Measurements from ENCODE around the gene PLCB3.

The PLCB3 gene

DNA sequence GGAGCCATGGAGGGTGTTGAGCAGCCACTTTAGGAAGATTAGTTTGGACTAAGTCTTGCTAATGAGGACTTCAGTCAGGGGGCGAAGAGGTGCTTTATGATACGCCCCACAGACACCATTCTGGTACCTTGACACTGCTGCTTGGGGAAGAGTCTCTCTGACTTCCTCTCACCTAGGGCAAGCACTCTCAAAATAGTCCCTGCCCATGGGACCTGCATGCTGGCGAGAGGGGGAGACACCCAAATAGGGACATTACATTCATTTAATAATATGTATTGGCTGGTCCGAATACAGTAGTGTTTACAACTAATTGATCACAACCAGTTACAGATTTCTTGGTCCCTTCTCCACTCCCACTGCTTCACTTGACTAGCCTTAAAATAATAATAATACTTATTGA lies 44.4 kb downstream of the PLCB3 start:
- Histone ChIP-seq H3K27me3 (ENCODE audit: insufficient read depth, low read length, poor library complexity) (peaks cover 89% of the 10 kb centered on the region), H3K79me2 (ENCODE audit: control insufficient read depth, insufficient read depth, low read length) (no peaks in the 10 kb centered on the region), H2AK5ac (ENCODE audit: low read length) (no peak overlapping the region), H3K79me1 (ENCODE audit: low read length) (no peaks in the 10 kb centered on the region), H3K9ac (ENCODE audit: low read length) (no peak overlapping the region), H3K27ac (ENCODE audit: low read depth, low read length) (no peak overlapping the region), H3K4me1 (ENCODE audit: control insufficient read depth, low read depth, low read length) (no peaks in the 10 kb centered on the region), H2BK15ac (replicated peaks; ENCODE audit: low read depth) (no peak overlapping the region), H3K4me3 (ENCODE audit: low read length) (no peak overlapping the region), H3K18ac (ENCODE audit: low read length) (no peak overlapping the region), H2BK120ac (ENCODE audit: low read depth, low read length) (no peak overlapping the region), H4K8ac (ENCODE audit: low read depth, low read length) (no peak overlapping the region), H4K5ac (ENCODE audit: low read length) (no peak overlapping the region), H3K36me3 (ENCODE audit: control insufficient read depth, insufficient read depth, low read length) (no peaks in the 10 kb centered on the region), H3K56ac (ENCODE audit: low read length) (no peak overlapping the region), H2BK5ac (ENCODE audit: low read length) (no peak overlapping the region), H3K4me2 (ENCODE audit: low read length) (no peak overlapping the region), H3K4ac (ENCODE audit: low read depth, low read length) (no peak overlapping the region), H3K23ac (ENCODE audit: low read length) (no peak overlapping the region)
- no peak for DNase-seq
- WGBS (ENCODE audit: extremely low coverage, insufficient coverage, low lambda C conversion rate), result no CpG with 5 or more reads among the region's 4 CpGs

DNA sequence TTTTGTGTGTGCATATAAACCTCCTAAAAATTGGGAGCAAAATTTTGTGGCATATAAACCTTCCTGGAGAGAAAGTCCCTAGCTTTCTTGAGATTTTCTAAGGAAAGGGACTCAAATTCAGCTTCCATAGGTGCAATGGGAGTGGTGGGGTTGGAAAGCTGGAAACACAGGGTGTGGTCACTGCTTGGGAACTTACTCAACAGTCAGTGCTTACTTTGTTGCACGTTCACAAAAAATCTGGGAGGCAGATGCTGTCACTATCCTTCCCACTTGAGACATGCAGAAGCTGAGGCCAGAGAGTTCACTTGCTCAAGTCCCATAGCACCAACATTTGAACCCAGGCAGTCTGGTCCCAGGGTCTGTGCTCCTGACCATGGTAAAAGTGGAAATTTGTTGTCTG lies 44.9 kb downstream of the PLCB3 start:
- WGBS (ENCODE audit: extremely low coverage, insufficient coverage, low lambda C conversion rate), result no CpG with 5 or more reads among the region's 1 CpG

DNA sequence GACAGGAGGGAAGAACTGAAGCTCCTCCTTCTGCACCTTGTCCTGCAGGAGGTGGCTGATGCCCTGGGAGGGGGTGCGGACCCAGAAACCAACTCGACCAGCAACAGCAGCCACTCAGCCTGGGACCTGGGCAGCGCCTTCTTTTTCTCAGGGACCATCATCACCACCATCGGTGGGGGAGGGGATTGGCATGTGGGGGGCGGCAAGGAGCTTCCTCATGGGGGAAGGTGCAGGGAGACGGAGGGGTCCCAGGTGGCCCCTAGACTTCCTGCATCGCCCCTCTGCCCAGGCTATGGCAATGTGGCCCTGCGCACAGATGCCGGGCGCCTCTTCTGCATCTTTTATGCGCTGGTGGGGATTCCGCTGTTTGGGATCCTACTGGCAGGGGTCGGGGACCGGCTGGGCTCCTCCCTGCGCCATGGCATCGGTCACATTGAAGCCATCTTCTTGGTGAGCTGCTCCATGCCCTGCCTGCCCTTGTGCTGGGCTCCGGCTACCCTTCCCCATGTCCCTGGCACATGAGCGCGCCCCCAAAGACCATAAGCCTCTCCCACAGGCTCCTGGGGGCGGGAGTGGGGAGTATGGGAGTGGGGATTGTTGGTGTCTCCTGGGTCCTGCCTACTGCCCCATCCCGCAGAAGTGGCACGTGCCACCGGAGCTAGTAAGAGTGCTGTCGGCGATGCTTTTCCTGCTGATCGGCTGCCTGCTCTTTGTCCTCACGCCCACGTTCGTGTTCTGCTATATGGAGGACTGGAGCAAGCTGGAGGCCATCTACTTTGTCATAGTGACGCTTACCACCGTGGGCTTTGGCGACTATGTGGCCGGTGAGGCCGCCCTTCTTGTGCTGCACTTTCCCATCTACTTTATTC lies 45.7 kb downstream of the PLCB3 start:
- no peak overlapping the region for H3K56ac ChIP-seq (ENCODE audit: low read length)
- H3K18ac ChIP-seq (ENCODE audit: low read length), result no peak overlapping the region
- peaks cover 77% of the 10 kb centered on the region for H3K27me3 ChIP-seq (ENCODE audit: insufficient read depth, low read length, poor library complexity)
- DNase-seq, result no peak
- H3K36me3 ChIP-seq (ENCODE audit: control insufficient read depth, insufficient read depth, low read length), result no peaks in the 10 kb centered on the region
- no peak overlapping the region for H3K4me2 ChIP-seq (ENCODE audit: low read length)
- H2BK15ac ChIP-seq (replicated peaks; ENCODE audit: low read depth), result no peak overlapping the region
- no peak overlapping the region for H3K4me3 ChIP-seq (ENCODE audit: low read length)
- no peak overlapping the region for H3K23ac ChIP-seq (ENCODE audit: low read length)
- no peak overlapping the region for H3K9ac ChIP-seq (ENCODE audit: low read length)
- no peak overlapping the region for H2AK5ac ChIP-seq (ENCODE audit: low read length)
- no peak overlapping the region for H2BK5ac ChIP-seq (ENCODE audit: low read length)
- H3K27ac ChIP-seq (ENCODE audit: low read depth, low read length), result no peak overlapping the region
- H4K5ac ChIP-seq (ENCODE audit: low read length), result no peak overlapping the region
- H3K4me1 ChIP-seq (ENCODE audit: control insufficient read depth, low read depth, low read length), result no peaks in the 10 kb centered on the region
- no peak overlapping the region for H4K8ac ChIP-seq (ENCODE audit: low read depth, low read length)
- WGBS (ENCODE audit: extremely low coverage, insufficient coverage, low lambda C conversion rate), result no CpG with 5 or more reads among the region's 34 CpGs
- no peaks in the 10 kb centered on the region for H3K79me1 ChIP-seq (ENCODE audit: low read length)
- H3K4ac ChIP-seq (ENCODE audit: low read depth, low read length), result no peak overlapping the region
- H3K79me2 ChIP-seq (ENCODE audit: control insufficient read depth, insufficient read depth, low read length), result no peaks in the 10 kb centered on the region
- no peak overlapping the region for H2BK120ac ChIP-seq (ENCODE audit: low read depth, low read length)

More for the DNA sequence above, 44.9 kb downstream of the PLCB3 start:
- no peak overlapping the region for H3K4me2 ChIP-seq (ENCODE audit: low read length)
- H3K56ac ChIP-seq (ENCODE audit: low read length), result no peak overlapping the region
- no peak overlapping the region for H2BK5ac ChIP-seq (ENCODE audit: low read length)
- H2BK120ac ChIP-seq (ENCODE audit: low read depth, low read length), result no peak overlapping the region
- DNase-seq, result no peak
- H2BK15ac ChIP-seq (replicated peaks; ENCODE audit: low read depth), result no peak overlapping the region
- no peak overlapping the region for H3K27ac ChIP-seq (ENCODE audit: low read depth, low read length)
- H2AK5ac ChIP-seq (ENCODE audit: low read length), result no peak overlapping the region
- H3K23ac ChIP-seq (ENCODE audit: low read length), result no peak overlapping the region
- no peak overlapping the region for H3K9ac ChIP-seq (ENCODE audit: low read length)
- no peak overlapping the region for H3K4me3 ChIP-seq (ENCODE audit: low read length)
- no peak overlapping the region for H4K5ac ChIP-seq (ENCODE audit: low read length)
- no peaks in the 10 kb centered on the region for H3K4me1 ChIP-seq (ENCODE audit: control insufficient read depth, low read depth, low read length)
- H3K18ac ChIP-seq (ENCODE audit: low read length), result no peak overlapping the region
- no peak overlapping the region for H4K8ac ChIP-seq (ENCODE audit: low read depth, low read length)
- H3K27me3 ChIP-seq (ENCODE audit: insufficient read depth, low read length, poor library complexity), result peaks cover 85% of the 10 kb centered on the region
- no peak overlapping the region for H3K4ac ChIP-seq (ENCODE audit: low read depth, low read length)
- no peaks in the 10 kb centered on the region for H3K79me2 ChIP-seq (ENCODE audit: control insufficient read depth, insufficient read depth, low read length)
- no peaks in the 10 kb centered on the region for H3K79me1 ChIP-seq (ENCODE audit: low read length)
- H3K36me3 ChIP-seq (ENCODE audit: control insufficient read depth, insufficient read depth, low read length), result no peaks in the 10 kb centered on the region

DNA sequence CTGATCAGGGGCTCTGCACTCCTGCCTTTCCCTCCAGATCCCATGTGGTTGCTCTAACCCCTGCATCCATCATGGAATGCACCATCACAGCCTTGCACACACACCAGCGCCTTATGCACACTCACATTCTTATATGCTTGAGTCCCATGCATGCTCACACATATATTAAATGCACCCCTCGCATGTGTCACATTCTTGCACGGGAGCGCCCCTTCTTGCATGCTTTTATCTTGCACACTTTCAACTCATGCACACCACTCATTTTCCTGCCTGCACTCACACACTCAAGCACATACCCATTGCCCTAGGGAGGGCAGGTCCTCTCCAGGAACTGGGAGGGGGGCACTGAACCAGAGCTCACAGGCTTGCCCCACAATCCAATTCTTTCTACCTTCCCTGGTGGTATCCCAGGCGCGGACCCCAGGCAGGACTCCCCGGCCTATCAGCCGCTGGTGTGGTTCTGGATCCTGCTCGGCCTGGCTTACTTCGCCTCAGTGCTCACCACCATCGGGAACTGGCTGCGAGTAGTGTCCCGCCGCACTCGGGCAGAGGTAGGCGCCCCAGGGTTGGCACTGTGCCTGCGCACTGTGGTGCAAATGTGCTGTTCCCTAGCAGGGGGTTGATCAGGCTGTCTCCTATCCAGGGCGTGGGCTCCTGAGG lies 46.5 kb downstream of the PLCB3 start:
- H3K27me3 ChIP-seq (ENCODE audit: insufficient read depth, low read length, poor library complexity), result peaks cover 69% of the 10 kb centered on the region
- H2BK5ac ChIP-seq (ENCODE audit: low read length), result no peak overlapping the region
- H3K79me1 ChIP-seq (ENCODE audit: low read length), result no peaks in the 10 kb centered on the region
- H2AK5ac ChIP-seq (ENCODE audit: low read length), result no peak overlapping the region
- H2BK120ac ChIP-seq (ENCODE audit: low read depth, low read length), result no peak overlapping the region
- no peak overlapping the region for H4K8ac ChIP-seq (ENCODE audit: low read depth, low read length)
- no peak overlapping the region for H4K5ac ChIP-seq (ENCODE audit: low read length)
- no CpG with 5 or more reads among the region's 18 CpGs for WGBS (ENCODE audit: extremely low coverage, insufficient coverage, low lambda C conversion rate)
- H3K4ac ChIP-seq (ENCODE audit: low read depth, low read length), result no peak overlapping the region
- no peak for DNase-seq
- no peak overlapping the region for H3K27ac ChIP-seq (ENCODE audit: low read depth, low read length)
- no peak overlapping the region for H3K23ac ChIP-seq (ENCODE audit: low read length)
- H3K9ac ChIP-seq (ENCODE audit: low read length), result no peak overlapping the region
- no peak overlapping the region for H3K18ac ChIP-seq (ENCODE audit: low read length)
- no peak overlapping the region for H3K56ac ChIP-seq (ENCODE audit: low read length)
- H3K79me2 ChIP-seq (ENCODE audit: control insufficient read depth, insufficient read depth, low read length), result no peaks in the 10 kb centered on the region
- no peaks in the 10 kb centered on the region for H3K36me3 ChIP-seq (ENCODE audit: control insufficient read depth, insufficient read depth, low read length)
- no peak overlapping the region for H2BK15ac ChIP-seq (replicated peaks; ENCODE audit: low read depth)
- H3K4me1 ChIP-seq (ENCODE audit: control insufficient read depth, low read depth, low read length), result no peaks in the 10 kb centered on the region
- no peak overlapping the region for H3K4me3 ChIP-seq (ENCODE audit: low read length)
- H3K4me2 ChIP-seq (ENCODE audit: low read length), result no peak overlapping the region

DNA sequence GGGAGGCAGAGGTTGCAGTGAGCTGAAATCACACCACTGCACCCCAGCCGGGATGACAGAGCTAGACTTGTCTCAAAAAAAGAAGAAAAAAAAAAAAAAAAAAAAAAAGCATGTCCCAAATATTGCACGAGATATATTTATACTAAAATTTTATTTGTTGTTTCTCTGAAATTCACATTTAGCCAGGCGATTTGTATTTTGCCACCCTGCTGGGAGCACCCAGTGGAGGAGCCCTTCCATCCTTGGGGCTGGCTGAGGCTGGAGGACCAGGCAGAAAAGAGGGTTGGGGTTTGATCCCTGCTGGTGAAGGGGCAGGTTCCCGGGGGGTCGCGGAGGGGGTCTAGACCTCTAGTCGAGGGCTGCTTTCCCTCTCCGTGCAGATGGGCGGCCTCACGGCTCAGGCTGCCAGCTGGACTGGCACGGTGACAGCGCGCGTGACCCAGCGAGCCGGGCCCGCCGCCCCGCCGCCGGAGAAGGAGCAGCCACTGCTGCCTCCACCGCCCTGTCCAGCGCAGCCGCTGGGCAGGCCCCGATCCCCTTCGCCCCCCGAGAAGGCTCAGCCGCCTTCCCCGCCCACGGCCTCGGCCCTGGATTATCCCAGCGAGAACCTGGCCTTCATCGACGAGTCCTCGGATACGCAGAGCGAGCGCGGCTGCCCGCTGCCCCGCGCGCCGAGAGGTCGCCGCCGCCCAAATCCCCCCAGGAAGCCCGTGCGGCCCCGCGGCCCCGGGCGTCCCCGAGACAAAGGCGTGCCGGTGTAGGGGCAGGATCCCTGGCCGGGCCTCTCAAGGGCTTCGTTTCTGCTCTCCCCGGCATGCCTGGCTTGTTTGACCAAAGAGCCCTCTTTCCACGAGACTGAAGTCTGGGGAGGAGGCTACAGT lies 47.9 kb downstream of the PLCB3 start:
- no peak overlapping the region for H3K27ac ChIP-seq (ENCODE audit: low read depth, low read length)
- no peaks in the 10 kb centered on the region for H3K4me1 ChIP-seq (ENCODE audit: control insufficient read depth, low read depth, low read length)
- no peaks in the 10 kb centered on the region for H3K36me3 ChIP-seq (ENCODE audit: control insufficient read depth, insufficient read depth, low read length)

More for the DNA sequence above, 47.9 kb downstream of the PLCB3 start:
- Histone ChIP-seq H3K27me3 (ENCODE audit: insufficient read depth, low read length, poor library complexity) (peaks cover 58% of the 10 kb centered on the region), H2BK5ac (ENCODE audit: low read length) (no peak overlapping the region), H3K56ac (ENCODE audit: low read length) (peak overlapping the region; percentile 60), H3K79me1 (ENCODE audit: low read length) (no peaks in the 10 kb centered on the region), H2AK5ac (ENCODE audit: low read length) (no peak overlapping the region), H4K8ac (ENCODE audit: low read depth, low read length) (no peak overlapping the region), H3K18ac (ENCODE audit: low read length) (no peak overlapping the region), H3K9ac (ENCODE audit: low read length) (peak overlapping the region; percentile 17), H4K5ac (ENCODE audit: low read length) (no peak overlapping the region), H3K4ac (ENCODE audit: low read depth, low read length) (no peak overlapping the region), H3K4me3 (ENCODE audit: low read length) (no peak overlapping the region), H2BK120ac (ENCODE audit: low read depth, low read length) (no peak overlapping the region), H3K79me2 (ENCODE audit: control insufficient read depth, insufficient read depth, low read length) (no peaks in the 10 kb centered on the region), H3K4me2 (ENCODE audit: low read length) (no peak overlapping the region), H2BK15ac (replicated peaks; ENCODE audit: low read depth) (no peak overlapping the region), H3K23ac (ENCODE audit: low read length) (no peak overlapping the region)
- no CpG with 5 or more reads among the region's 60 CpGs for WGBS (ENCODE audit: extremely low coverage, insufficient coverage, low lambda C conversion rate)
- DNase-seq, result no peak
